ENCODE results near the gene TRDN.
"Not testable (repeated sequence)": the region's sequence is repeated elsewhere in the genome, so short reads cannot be mapped to it uniquely, and the experiment has no call there.

The TRDN gene

GRCh38 chr6:123240626-123241025 is 396.1 kb downstream of the TRDN start:
- DNase-seq: no peak

DNA sequence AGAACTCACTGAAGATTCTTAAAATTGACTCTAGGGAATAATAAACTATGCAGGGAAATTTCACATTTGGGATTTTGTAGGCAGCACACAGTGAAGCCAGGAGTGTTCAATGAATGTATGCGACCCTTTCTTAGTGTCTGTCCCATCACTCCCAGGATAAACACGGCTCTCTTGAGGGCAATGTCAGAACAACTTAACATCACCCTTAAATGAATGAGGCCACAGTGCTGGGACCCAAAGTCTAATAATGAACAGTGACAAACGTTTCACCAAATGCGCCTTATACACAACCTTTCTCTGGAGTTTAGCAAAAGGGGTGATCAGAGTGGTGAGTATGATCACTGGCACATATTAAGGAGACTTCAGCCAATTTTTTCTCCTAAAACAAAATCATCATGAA is 403.4 kb downstream of the TRDN start:
- no peak for DNase-seq

- not testable (repeated sequence) for DNase-seq
Measured at GRCh38 chr6:123227789-123228188, 409.0 kb downstream of the TRDN start.

DNA sequence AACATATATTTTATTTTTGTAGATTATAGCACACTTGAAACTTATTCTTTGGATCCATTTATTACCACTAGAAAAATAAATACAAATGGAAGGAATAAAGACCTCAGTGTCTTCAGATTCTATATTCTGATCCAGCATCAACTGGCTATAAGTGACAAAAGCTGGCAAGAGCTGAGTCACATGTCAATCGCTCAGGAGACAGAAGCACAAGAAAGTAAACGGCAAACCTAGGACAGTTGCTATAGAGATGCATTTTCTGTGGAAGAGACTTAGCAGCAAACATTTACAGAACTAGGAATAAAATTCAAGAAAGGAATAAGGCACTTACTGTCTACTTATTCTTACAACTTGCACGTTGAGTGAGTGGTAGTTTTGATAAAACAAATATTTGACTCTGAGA is 410.4 kb downstream of the TRDN start:
- no peak for DNase-seq

GRCh38 chr6:123224077-123224476 is 412.7 kb downstream of the TRDN start:
- DNase-seq: no peak

GRCh38 chr6:123223461-123223860 is 413.3 kb downstream of the TRDN start:
- DNase-seq: no peak

GRCh38 chr6:123215211-123215610 is 421.5 kb downstream of the TRDN start:
- no peak for DNase-seq

GRCh38 chr6:123214433-123214832 is 422.3 kb downstream of the TRDN start:
- DNase-seq: no peak

DNA sequence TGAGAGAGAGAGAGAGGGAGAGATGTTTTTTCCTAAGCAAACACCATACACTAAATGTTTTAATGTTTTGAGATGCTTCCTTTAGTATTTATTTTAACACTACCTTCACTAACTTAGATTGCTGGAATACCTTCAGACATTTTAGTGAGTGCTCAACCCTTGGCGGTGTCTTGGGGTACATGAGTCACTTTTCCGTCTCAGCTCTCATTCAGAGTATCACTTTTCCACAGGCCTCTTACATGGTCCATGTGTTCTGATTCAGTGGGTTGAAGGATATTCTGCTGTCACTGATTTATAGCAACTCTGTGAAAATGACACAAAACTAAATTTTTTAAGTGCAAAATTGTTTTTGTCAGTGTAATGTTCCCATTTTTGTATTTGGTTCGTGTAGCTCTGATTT is 422.8 kb downstream of the TRDN start:
- no peak for DNase-seq

- no peak for DNase-seq
Measured at GRCh38 chr6:123211777-123212545, 424.8 kb downstream of the TRDN start.

GRCh38 chr6:123210645-123211044 is 426.1 kb downstream of the TRDN start:
- DNase-seq: no peak

GRCh38 chr6:123207967-123208510 is 428.7 kb downstream of the TRDN start:
- no peak for DNase-seq

GRCh38 chr6:123203928-123204327 is 432.8 kb downstream of the TRDN start:
- no peak for DNase-seq

DNA sequence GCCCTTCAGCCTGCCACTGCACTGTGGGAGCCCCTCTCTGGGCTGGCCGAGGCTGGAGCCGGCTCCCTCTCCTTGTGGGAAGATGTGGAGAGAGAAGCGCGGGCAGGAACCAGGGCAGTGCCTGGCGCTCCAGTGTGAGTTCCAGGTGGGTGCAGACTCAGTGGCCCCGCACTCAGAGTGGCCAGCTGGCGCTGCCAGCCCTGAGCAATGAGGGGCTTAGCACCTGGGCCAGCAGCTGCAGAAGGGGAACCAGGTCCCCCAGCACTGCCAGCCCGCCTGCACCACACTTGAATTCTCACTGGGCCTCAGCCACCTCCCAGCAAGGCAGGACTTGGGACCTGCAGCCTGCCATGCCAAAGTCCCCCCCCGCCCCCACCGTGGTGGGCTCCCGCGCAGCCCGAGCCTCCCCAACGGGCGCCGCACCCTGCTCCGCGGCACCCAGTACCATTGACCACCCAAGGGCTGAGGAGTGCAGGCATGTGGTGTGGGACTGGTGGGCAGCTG is 434.8 kb downstream of the TRDN start:
- DNase-seq: no peak

DNA sequence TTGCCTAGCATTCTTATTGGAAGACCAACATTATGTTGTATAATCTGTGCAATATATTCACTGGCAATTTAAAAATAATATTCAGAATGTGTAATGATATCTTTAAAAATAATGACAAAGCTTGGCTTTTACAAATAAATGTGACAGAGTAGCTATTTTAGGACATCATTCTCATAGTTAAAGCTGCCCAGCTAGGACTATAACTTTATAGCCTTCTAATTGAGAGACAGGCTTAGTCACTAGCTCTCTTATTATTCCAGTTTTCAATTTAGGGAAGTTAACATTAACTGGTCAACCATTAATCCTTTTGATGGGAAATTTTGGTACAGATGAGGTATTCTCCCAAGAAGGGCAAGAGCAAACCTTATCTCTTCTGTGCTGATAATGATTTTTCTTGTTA is 443.5 kb downstream of the TRDN start:
- no peak for DNase-seq

DNA sequence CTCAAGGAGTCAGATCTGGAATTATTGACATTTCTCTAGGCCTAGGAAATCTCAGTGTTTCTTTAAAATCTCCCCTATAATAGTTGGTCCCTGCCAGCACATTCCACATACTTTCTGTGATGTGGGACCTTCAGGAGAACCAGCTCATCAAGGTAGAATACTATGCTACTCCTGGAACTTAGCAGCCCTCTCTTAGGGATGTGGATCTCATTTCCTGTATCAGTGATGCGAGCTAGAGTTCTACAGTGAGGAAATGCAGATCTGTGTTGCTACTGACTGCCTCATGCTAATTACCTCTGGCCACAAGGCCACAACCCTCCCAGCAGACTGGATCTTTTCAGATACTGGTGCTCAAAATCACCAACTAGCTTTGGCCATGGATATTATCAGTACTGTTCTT is 446.9 kb downstream of the TRDN start:
- no peak for DNase-seq

DNA sequence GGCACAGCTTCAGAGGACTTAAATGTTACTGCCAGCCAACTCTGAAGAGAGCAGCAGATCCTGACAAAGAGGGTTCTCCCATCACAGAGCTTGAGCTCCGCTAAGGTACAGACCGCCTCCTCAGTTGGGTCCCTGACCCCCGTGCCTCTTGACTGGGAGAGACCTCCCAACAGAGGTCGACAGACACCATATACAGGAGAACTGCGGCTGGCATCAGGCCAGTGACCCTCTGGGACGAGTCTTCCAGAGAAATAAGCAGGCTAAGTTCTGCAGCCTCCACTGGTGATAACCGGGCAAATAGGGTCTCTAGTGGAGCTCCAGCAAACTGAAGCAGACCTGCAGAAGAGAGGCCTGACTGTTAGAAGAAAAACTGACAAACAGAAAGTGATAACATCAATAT is 453.8 kb downstream of the TRDN start:
- DNase-seq: no peak

GRCh38 chr6:123176706-123177105 is 460.0 kb downstream of the TRDN start:
- DNase-seq: no peak

DNA sequence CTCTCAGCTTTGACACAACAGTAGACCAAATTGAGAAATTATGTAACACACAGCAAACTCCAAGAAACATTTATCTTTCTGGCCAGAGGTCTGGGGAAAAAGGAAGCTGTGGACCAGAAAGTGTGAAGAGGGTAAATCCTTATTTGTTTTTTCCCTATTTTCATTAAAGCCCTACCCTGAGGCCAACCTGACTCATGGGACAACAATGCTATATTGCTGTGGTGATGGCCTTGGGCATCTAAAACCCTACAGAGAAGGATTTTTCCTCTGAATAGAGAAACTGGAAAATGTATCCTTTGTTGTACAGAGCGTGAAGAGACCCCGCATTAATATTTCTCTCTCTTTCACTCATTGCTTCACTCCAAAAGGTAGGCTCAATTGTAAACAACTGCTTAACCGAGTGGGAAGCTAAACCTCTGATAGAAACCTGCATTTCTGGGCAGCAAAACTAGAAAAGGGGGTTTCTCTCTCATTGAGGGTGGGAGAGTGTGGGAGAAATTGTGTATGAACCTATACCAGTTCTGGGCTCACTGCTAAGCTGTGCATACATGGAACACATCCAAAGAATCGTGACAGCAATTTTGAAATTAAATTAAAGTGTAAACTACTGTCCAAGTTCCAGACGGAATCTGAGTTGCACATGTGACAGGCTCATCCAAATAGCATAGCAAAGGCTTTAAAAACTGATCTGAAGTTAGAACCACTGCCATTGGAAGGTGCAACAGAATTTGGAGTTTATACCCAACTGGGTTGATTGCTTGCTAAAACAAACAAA is 465.2 kb downstream of the TRDN start:
- DNase-seq: no peak

DNA sequence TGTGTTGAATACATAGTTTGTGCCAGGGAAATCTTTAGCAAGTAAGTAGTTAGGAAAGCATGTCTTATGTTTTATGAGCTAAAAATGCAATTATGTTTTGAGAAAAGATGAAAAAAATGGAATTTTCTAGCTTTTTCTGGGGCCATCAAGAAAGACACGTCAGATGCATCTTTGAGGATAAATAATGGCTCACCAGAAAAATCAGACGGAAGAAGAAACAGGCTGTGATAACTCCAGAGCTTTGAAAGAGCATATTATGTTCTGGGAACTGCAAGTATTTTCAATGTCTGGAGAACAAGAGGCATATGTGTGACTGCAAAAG is 467.0 kb downstream of the TRDN start:
- no peak for DNase-seq

DNA sequence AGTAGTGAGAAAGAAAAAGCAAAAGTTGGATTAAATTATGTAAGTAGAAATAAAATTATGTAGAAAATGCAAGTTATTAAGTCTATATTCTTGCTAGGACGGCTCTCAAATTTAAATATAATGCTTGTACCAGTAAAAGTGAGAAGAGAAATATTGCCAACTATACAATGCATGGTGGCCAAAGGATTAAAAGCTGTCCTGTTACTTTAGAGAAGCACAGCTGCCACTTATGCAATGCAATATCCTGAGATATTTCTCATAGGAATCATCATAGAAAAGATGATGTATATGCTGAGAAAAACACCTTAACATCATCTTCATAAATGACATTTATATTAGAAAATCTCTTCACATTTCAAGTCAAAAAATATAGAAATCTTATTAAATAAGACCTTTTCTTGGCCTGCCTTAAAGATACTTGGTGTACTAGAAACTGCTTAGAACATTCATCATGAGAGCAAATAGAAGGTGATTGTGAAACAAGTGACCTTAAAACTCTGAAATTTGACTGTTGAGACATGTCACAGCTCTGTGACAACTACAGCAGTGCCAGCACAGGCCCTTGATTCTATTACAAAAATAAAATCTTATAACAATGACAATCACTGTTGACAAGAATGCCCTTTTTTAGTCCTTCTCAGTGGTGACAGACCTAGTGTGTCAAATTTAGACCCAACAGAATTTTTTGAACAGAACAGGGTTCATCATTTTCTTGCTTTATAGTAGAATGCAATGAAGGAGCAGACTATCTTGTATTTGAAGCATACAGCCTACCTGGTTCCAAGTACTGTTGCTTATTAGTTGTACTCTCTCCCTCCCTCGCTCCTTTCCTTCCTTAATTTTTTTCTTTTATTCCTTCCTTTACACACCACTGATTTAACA is 467.6 kb downstream of the TRDN start:
- DNase-seq: no peak

DNA sequence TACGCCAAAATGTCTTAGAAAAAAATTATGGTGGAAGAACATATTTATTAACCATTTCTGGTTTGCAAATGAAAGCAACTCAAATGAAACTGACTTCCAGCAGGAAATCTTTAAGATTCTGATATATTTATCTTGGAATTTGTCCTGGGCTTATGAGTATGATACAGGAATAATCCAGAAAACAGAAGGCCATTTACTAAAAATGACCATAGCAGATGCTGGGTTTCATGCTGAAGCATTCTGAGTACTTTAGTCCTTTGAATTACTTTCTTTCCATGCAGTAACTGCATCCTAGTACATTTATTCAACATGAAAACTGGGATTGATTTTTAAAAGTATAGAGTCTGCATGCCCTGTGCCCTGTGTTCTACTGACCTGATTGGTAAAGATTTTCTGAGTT is 468.3 kb downstream of the TRDN start:
- no peak for DNase-seq

Data from AML-193 (cell line).